Neural crest cell (in vitro differentiated cells): ENCODE data around the gene ARHGDIB. TPM values are rescaled to one million over a fixed set of nuclear protein-coding genes. Genes with fewer than 3 reads are reported as not detected.

Experiments
- DNase-seq: peaks from one replicate; pipeline ENCODE4 v3.0.0; 2021; ENCODE audit warnings: low read depth, mixed read lengths, low spot score
- H3K27ac Mint-ChIP-seq: one replicate; pipeline ENCODE4 v1.8.0; 2021; ENCODE audit warnings: mild to moderate bottlenecking, mixed read lengths; ENCODE audit not compliant: unreplicated experiment
- H3K27me3 Mint-ChIP-seq: 2 replicates; pipeline ENCODE4 v1.8.0; 2021; ENCODE audit warnings: low read depth, mild to moderate bottlenecking, mixed read lengths
- H3K36me3 Mint-ChIP-seq: 2 replicates; pipeline ENCODE4 v1.8.0; 2021; ENCODE audit warnings: low read depth, mild to moderate bottlenecking, mixed read lengths
- H3K4me1 Mint-ChIP-seq: 2 replicates; pipeline ENCODE4 v1.8.0; 2021; ENCODE audit warnings: mixed read lengths
- H3K4me3 Mint-ChIP-seq: one replicate; pipeline ENCODE4 v1.8.0; 2021; ENCODE audit warnings: mild to moderate bottlenecking, mixed read lengths
- H3K9me3 Mint-ChIP-seq: 2 replicates; pipeline ENCODE4 v1.8.0; 2021; ENCODE audit warnings: mixed read lengths
- total RNA-seq: library from RNA; stranded (reverse); gene quantifications from 2 replicates; pipeline ENCODE4 v1.2.1, GENCODE V29; 2021
- TF ChIP-seq, protein P1 (sequence below): fragments of 200-600 bp; sonication (generic); conservative IDR thresholded peaks from 2 replicates; pipeline ENCODE4 v1.5.0; 2021; ENCODE audit warnings: antibody characterized with exemption, mild to moderate bottlenecking

The ARHGDIB gene
- total RNA-seq, 1 donor from 2014 or later = 1.5 TPM

DNA sequence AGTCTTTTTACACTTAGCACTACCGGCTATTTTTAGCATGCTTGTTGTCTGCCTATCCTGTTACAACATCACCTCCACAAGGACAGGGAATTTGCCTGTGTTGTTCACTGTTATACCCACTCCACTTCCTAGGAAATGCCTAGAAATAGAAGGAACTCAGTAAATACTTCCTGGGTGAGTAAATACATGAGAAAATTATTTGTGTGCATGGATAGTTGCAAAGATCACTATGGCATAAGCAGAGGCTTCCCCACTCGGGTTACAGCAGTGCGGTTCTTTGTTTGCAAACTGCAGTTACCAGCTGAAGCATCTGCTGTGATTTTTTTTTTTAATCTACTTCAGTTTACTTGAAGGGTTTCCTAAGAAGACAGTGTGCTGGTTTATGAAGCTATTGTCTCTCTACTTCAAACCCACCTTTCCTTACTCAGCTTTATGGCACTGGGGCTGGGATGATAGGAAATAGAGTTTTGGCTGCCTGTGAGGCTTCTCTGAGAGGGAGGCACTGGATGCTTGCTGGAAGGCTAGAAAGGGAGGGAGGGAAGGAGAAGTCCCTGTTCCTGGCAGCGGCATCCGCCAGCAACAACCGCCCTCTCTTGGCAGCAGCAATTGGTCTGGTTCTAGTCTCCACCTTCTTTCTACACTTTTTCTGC, 40.5 kb upstream of the ARHGDIB start:
- Mint-ChIP-seq H3K9me3 (no peaks in the 10 kb centered on the region), H3K36me3 (no peaks in the 10 kb centered on the region), H3K4me3 (no peak overlapping the region), H3K4me1 (peaks cover 11% of the 10 kb centered on the region), H3K27me3 (peaks cover 4% of the 10 kb centered on the region), H3K27ac (no peak overlapping the region)
- TF ChIP-seq, protein P1, sequence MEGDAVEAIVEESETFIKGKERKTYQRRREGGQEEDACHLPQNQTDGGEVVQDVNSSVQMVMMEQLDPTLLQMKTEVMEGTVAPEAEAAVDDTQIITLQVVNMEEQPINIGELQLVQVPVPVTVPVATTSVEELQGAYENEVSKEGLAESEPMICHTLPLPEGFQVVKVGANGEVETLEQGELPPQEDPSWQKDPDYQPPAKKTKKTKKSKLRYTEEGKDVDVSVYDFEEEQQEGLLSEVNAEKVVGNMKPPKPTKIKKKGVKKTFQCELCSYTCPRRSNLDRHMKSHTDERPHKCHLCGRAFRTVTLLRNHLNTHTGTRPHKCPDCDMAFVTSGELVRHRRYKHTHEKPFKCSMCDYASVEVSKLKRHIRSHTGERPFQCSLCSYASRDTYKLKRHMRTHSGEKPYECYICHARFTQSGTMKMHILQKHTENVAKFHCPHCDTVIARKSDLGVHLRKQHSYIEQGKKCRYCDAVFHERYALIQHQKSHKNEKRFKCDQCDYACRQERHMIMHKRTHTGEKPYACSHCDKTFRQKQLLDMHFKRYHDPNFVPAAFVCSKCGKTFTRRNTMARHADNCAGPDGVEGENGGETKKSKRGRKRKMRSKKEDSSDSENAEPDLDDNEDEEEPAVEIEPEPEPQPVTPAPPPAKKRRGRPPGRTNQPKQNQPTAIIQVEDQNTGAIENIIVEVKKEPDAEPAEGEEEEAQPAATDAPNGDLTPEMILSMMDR = no peak
- DNase-seq = no peak

DNA sequence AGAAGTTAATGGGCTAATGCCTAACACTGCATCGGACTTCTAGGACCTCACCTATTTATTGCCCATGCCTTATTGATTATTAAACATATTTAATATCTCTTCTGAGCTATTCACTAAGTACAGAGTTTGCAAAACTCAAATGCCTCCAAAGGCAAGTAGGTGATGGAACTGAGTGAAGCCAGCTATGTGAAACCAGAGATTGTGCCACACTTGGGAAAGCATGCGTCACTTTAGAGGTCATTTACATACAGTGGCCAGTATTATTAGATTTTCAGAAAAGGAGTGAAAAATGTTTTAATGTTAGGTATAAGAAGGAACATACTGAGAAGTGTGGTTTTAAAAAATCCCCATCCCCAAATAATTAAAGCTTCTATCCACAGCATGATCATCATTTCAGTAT, 39.2 kb upstream of the ARHGDIB start:
- Mint-ChIP-seq H3K4me3 (no peak overlapping the region), H3K27me3 (peaks cover 4% of the 10 kb centered on the region), H3K27ac (no peak overlapping the region), H3K4me1 (peaks cover 11% of the 10 kb centered on the region), H3K9me3 (no peaks in the 10 kb centered on the region), H3K36me3 (no peaks in the 10 kb centered on the region)
- DNase-seq = no peak
- TF ChIP-seq, protein P1 = no peak

DNA sequence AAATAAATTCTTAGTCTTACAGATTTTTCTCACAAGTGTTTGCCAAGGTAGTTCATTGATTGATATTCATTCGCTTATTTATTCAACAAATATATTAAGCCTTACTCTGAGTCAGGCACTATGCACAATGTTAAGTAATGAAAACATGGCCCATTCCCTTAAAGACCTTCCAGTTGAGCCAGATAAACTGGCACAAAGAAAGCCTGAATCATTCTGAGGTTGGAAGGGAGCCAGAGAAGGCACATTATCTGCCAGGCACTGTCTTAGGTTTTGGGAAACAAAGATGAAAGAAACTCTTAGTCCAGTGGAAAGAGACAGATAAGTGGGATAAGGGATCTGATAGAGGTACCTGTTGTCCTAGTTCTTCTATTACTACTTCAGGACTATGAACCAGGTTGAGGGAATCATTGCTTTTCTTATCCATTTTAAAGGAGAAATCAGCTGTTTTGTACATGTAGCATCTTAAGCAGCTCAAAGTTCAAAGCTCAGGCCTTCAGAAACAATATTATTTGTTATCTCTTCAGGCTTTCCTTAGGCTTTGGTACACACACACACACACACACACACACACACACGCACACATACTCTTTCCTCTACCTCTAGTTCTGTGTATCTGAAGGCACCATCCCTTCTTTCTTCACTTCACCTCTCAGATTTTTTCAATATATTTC, 38.4 kb upstream of the ARHGDIB start:
- Mint-ChIP-seq H3K27ac (no peak overlapping the region), H3K27me3 (peaks cover 4% of the 10 kb centered on the region), H3K9me3 (no peaks in the 10 kb centered on the region), H3K36me3 (no peaks in the 10 kb centered on the region), H3K4me3 (no peak overlapping the region), H3K4me1 (peaks cover 11% of the 10 kb centered on the region)
- TF ChIP-seq, protein P1 = no peak
- no peak for DNase-seq

DNA sequence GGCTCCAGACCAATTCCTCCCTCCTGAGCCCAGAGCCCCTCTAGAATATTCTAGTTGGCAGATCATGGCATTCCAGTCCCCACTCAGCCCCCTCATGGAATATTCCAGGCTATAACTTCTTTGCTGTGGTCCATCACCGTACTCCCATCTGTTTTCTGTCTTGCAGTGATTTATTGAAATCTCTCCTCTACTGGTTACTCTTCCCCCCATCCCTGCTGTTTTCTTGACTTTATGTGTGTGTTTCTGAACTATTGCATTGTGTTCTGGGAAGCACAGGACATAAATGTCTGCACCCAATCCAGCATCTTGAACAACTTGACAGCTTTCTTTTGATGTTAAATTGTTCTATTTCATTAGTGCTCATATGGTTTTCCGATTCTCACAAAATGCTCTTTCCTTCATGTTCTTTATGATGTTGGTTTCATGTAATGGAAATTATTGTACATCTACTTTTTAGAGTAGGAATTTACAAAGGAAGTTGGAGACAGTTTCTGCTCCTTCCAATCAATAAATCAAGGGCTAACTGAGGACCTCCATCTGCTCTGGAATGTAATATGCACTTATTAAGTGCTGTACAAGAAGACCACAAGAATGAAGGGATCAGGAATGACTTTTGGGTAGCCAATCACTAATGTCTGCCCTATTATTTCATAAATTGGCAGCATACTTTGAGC, 37.8 kb upstream of the ARHGDIB start:
- H3K4me1 Mint-ChIP-seq = peaks cover 11% of the 10 kb centered on the region
- H3K4me3 Mint-ChIP-seq = no peak overlapping the region
- TF ChIP-seq, protein P1 = no peak
- DNase-seq = no peak
- no peaks in the 10 kb centered on the region for H3K36me3 Mint-ChIP-seq
- H3K27ac Mint-ChIP-seq = no peak overlapping the region
- H3K9me3 Mint-ChIP-seq = no peaks in the 10 kb centered on the region
- H3K27me3 Mint-ChIP-seq = peaks cover 4% of the 10 kb centered on the region

DNA sequence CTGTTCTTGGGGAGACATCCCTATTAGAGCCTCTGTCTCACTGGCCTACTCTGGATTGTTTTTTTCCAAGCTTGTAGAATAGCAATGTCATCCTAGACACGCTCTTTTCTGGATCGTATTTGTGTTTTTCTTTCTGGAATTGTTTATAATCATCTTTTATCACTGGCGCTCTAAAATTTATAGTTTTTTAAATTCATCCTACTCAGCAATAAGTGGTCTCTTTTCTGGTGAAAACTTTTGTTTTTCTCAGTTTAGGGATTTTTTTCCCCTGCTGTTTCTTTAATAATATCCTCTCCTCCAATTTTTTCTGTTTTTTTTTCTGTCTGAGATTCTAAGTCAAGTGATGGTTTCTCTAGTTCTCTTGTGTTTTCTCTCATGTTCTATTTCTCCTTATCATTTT, 36.6 kb upstream of the ARHGDIB start:
- Mint-ChIP-seq H3K9me3 (no peaks in the 10 kb centered on the region), H3K4me1 (peaks cover 11% of the 10 kb centered on the region), H3K27me3 (peaks cover 4% of the 10 kb centered on the region), H3K27ac (no peak overlapping the region), H3K4me3 (no peak overlapping the region), H3K36me3 (no peaks in the 10 kb centered on the region)
- no peak for DNase-seq
- TF ChIP-seq, protein P1 = no peak
